T47D (cell line): Measurements from ENCODE around the gene GMDS.
"Not testable (repeated sequence)": the region's sequence is repeated elsewhere in the genome, so short reads cannot be mapped to it uniquely, and the experiment has no call there.

Source experiments
- DNase-seq, 2 experiments: peaks; one replicate each; pipeline versions ENCODE4 v3.0.0 to v3.0.0-alpha.2; 2011 to 2012; ENCODE audit warnings: low read depth in 1 of 2, low spot score in 1 of 2
- JUND ChIP-seq: IDR thresholded peaks from 2 replicates; pipeline ENCODE4 v1.6.1; 2012; ENCODE audit warnings: low read depth
- in situ Hi-C: cut with HindIII; loops from 2 replicates; pipeline ENCODE4 v1.10.0; 2016; ENCODE audit warnings: low sequenced_read_pairs, low pct_unique_long_range_greater_than_20kb

Gene GMDS

GRCh38 chr6:1764397-1764987 lies 480.9 kb downstream of the GMDS start:
- in situ Hi-C loops, result no loop called here
- DNase-seq, result no peak
- no peak for TF ChIP-seq JUND

- no peak for DNase-seq
- in situ Hi-C loops, result no loop called here
- TF ChIP-seq JUND, result no peak
Measured at GRCh38 chr6:1763404-1763803, 482.0 kb downstream of the GMDS start.

- TF ChIP-seq JUND, result no peak
- in situ Hi-C loops, result no loop called here
- DNase-seq, result peak in 1 of 2 experiments; percentile 48
Measured at GRCh38 chr6:1762203-1762602, 483.2 kb downstream of the GMDS start.

- in situ Hi-C loops, result no loop called here
- TF ChIP-seq JUND, result no peak
- peak in 1 of 2 experiments; percentile 65 for DNase-seq
Measured at GRCh38 chr6:1761477-1761877, 483.9 kb downstream of the GMDS start.

GRCh38 chr6:1760876-1761275 lies 484.5 kb downstream of the GMDS start:
- in situ Hi-C loops, result no loop called here
- no peak for DNase-seq
- TF ChIP-seq JUND, result no peak

- no peak for TF ChIP-seq JUND
- no peak for DNase-seq
- in situ Hi-C loops, result no loop called here
Measured at GRCh38 chr6:1759870-1760269, 485.5 kb downstream of the GMDS start.

- in situ Hi-C loops, result no loop called here
- TF ChIP-seq JUND, result no peak
- no peak for DNase-seq
Measured at GRCh38 chr6:1758076-1758679, 487.2 kb downstream of the GMDS start.

- no peak for TF ChIP-seq JUND
- in situ Hi-C loops, result no loop called here
Measured at GRCh38 chr6:1757131-1757530, 488.3 kb downstream of the GMDS start.

GRCh38 chr6:1756472-1757129 lies 488.8 kb downstream of the GMDS start:
- DNase-seq, result no peak
- TF ChIP-seq JUND, result no peak
- in situ Hi-C loops, result no loop called here

More at GRCh38 chr6:1757131-1757530, 488.3 kb downstream of the GMDS start:
- no peak for DNase-seq

GRCh38 chr6:1751063-1751462 lies 494.3 kb downstream of the GMDS start:
- not testable (repeated sequence) for DNase-seq

GRCh38 chr6:1749041-1749440 lies 496.4 kb downstream of the GMDS start:
- TF ChIP-seq JUND, result no peak
- peak in 1 of 2 experiments; percentile 33 for DNase-seq
- in situ Hi-C loops, result no loop called here

More at GRCh38 chr6:1751063-1751462, 494.3 kb downstream of the GMDS start:
- in situ Hi-C loops, result not testable (repeated sequence)

GRCh38 chr6:1747531-1747930 lies 497.9 kb downstream of the GMDS start:
- no peak for DNase-seq
- no peak for TF ChIP-seq JUND
- in situ Hi-C loops, result no loop called here

GRCh38 chr6:1747003-1747402 lies 498.4 kb downstream of the GMDS start:
- TF ChIP-seq JUND, result no peak
- DNase-seq, result no peak
- in situ Hi-C loops, result no loop called here

- no peak for TF ChIP-seq JUND
- no peak for DNase-seq
- in situ Hi-C loops, result no loop called here
Measured at GRCh38 chr6:1745814-1746213, 499.6 kb downstream of the GMDS start.
